ENCODE results near the gene KMT2E.

The KMT2E gene

GRCh38 chr7:104968648-104969047 lies 45.4 kb upstream of the KMT2E start:
- Histone ChIP-seq H3K4ac (ENCODE audit: low read depth, low read length) (no peak overlapping the region), H3K4me3 (ENCODE audit: low read length) (no peak overlapping the region), H2BK5ac (ENCODE audit: low read length) (no peak overlapping the region), H2BK120ac (ENCODE audit: low read depth, low read length) (no peak overlapping the region), H3K27ac (ENCODE audit: low read depth, low read length) (no peak overlapping the region), H3K79me2 (ENCODE audit: control insufficient read depth, insufficient read depth, low read length) (no peaks in the 10 kb centered on the region), H3K4me2 (ENCODE audit: low read length) (no peak overlapping the region), H3K27me3 (ENCODE audit: insufficient read depth, low read length, poor library complexity) (no peaks in the 10 kb centered on the region), H4K8ac (ENCODE audit: low read depth, low read length) (no peak overlapping the region), H3K23ac (ENCODE audit: low read length) (no peak overlapping the region), H3K36me3 (ENCODE audit: control insufficient read depth, insufficient read depth, low read length) (no peaks in the 10 kb centered on the region), H4K5ac (ENCODE audit: low read length) (no peak overlapping the region), H3K56ac (ENCODE audit: low read length) (no peak overlapping the region), H2AK5ac (ENCODE audit: low read length) (no peak overlapping the region), H3K79me1 (ENCODE audit: low read length) (no peaks in the 10 kb centered on the region), H3K18ac (ENCODE audit: low read length) (no peak overlapping the region), H2BK15ac (replicated peaks; ENCODE audit: low read depth) (no peak overlapping the region), H3K9ac (ENCODE audit: low read length) (no peak overlapping the region), H3K4me1 (ENCODE audit: control insufficient read depth, low read depth, low read length) (no peaks in the 10 kb centered on the region)
- DNase-seq, result no peak
- WGBS (ENCODE audit: extremely low coverage, insufficient coverage, low lambda C conversion rate), result no CpG with 5 or more reads among the region's 2 CpGs

- H4K5ac ChIP-seq (ENCODE audit: low read length), result no peak overlapping the region
- no peak overlapping the region for H2BK5ac ChIP-seq (ENCODE audit: low read length)
- H3K4ac ChIP-seq (ENCODE audit: low read depth, low read length), result no peak overlapping the region
- H3K4me2 ChIP-seq (ENCODE audit: low read length), result no peak overlapping the region
- no peak for DNase-seq
- no peaks in the 10 kb centered on the region for H3K4me1 ChIP-seq (ENCODE audit: control insufficient read depth, low read depth, low read length)
- H3K9ac ChIP-seq (ENCODE audit: low read length), result no peak overlapping the region
- H3K4me3 ChIP-seq (ENCODE audit: low read length), result no peak overlapping the region
- no peaks in the 10 kb centered on the region for H3K27me3 ChIP-seq (ENCODE audit: insufficient read depth, low read length, poor library complexity)
- no peak overlapping the region for H3K18ac ChIP-seq (ENCODE audit: low read length)
- H3K36me3 ChIP-seq (ENCODE audit: control insufficient read depth, insufficient read depth, low read length), result no peaks in the 10 kb centered on the region
- H3K79me2 ChIP-seq (ENCODE audit: control insufficient read depth, insufficient read depth, low read length), result no peaks in the 10 kb centered on the region
- no peak overlapping the region for H3K27ac ChIP-seq (ENCODE audit: low read depth, low read length)
- H2BK120ac ChIP-seq (ENCODE audit: low read depth, low read length), result no peak overlapping the region
- H3K23ac ChIP-seq (ENCODE audit: low read length), result no peak overlapping the region
- H3K56ac ChIP-seq (ENCODE audit: low read length), result no peak overlapping the region
- no CpG with 5 or more reads among the region's 2 CpGs for WGBS (ENCODE audit: extremely low coverage, insufficient coverage, low lambda C conversion rate)
- no peak overlapping the region for H2AK5ac ChIP-seq (ENCODE audit: low read length)
- H4K8ac ChIP-seq (ENCODE audit: low read depth, low read length), result no peak overlapping the region
- H2BK15ac ChIP-seq (replicated peaks; ENCODE audit: low read depth), result no peak overlapping the region
- H3K79me1 ChIP-seq (ENCODE audit: low read length), result no peaks in the 10 kb centered on the region
Measured at GRCh38 chr7:104969183-104969582, 44.8 kb upstream of the KMT2E start.

DNA sequence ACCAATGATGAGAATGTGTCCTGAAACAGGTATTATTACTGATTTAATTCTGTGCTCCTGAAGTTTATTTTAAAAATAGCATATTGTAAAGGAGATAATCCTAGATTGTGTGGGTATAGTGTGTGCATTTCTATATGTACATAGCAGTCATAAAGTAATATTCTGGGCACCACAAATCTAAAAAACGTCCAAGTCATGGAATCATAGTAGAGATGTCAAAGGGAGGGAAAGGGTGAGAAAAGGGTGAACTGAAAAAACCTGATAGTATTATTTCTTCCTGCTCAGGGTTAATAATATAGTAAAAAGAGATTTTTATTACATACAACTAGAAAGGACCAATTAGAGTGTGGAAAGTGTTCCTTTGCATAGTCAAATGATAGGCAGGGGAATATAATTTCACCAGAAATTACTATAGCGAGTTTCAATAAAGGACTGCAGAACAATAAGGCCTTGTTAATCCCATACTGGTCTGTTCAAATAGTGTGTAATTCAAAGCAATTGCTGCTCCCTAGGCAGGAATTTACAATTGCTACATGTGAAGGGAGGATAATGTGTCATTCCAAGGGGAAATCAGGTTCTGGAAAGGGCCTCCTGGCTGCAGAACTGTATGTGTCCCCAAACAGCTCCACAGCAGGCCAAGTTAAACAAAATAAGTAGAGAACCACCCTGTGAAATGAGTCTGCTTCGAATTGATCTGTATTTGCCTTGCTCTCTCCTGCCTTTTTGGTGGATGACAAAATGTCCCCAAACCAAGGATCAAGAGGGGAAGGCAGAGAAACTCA lies 42.5 kb upstream of the KMT2E start:
- Histone ChIP-seq H3K27me3 (ENCODE audit: insufficient read depth, low read length, poor library complexity) (no peaks in the 10 kb centered on the region), H3K79me1 (ENCODE audit: low read length) (no peaks in the 10 kb centered on the region), H4K8ac (ENCODE audit: low read depth, low read length) (no peak overlapping the region), H3K4ac (ENCODE audit: low read depth, low read length) (no peak overlapping the region), H2BK15ac (replicated peaks; ENCODE audit: low read depth) (no peak overlapping the region), H3K9ac (ENCODE audit: low read length) (no peak overlapping the region), H3K4me2 (ENCODE audit: low read length) (no peak overlapping the region), H3K27ac (ENCODE audit: low read depth, low read length) (no peak overlapping the region), H3K36me3 (ENCODE audit: control insufficient read depth, insufficient read depth, low read length) (no peaks in the 10 kb centered on the region), H3K79me2 (ENCODE audit: control insufficient read depth, insufficient read depth, low read length) (no peaks in the 10 kb centered on the region), H3K23ac (ENCODE audit: low read length) (no peak overlapping the region), H3K18ac (ENCODE audit: low read length) (no peak overlapping the region), H2BK120ac (ENCODE audit: low read depth, low read length) (no peak overlapping the region), H2BK5ac (ENCODE audit: low read length) (no peak overlapping the region), H3K4me3 (ENCODE audit: low read length) (no peak overlapping the region), H2AK5ac (ENCODE audit: low read length) (no peak overlapping the region), H3K4me1 (ENCODE audit: control insufficient read depth, low read depth, low read length) (no peaks in the 10 kb centered on the region), H4K5ac (ENCODE audit: low read length) (no peak overlapping the region), H3K56ac (ENCODE audit: low read length) (no peak overlapping the region)
- WGBS (ENCODE audit: extremely low coverage, insufficient coverage, low lambda C conversion rate), result no CpG with 5 or more reads among the region's 3 CpGs
- DNase-seq, result no peak

GRCh38 chr7:104972500-104972899 lies 41.5 kb upstream of the KMT2E start:
- H4K5ac ChIP-seq (ENCODE audit: low read length), result no peak overlapping the region
- H3K27ac ChIP-seq (ENCODE audit: low read depth, low read length), result no peak overlapping the region
- no peaks in the 10 kb centered on the region for H3K4me1 ChIP-seq (ENCODE audit: control insufficient read depth, low read depth, low read length)
- H2BK5ac ChIP-seq (ENCODE audit: low read length), result no peak overlapping the region
- no peak overlapping the region for H2AK5ac ChIP-seq (ENCODE audit: low read length)
- no peak overlapping the region for H3K9ac ChIP-seq (ENCODE audit: low read length)
- no peak overlapping the region for H4K8ac ChIP-seq (ENCODE audit: low read depth, low read length)
- DNase-seq, result no peak
- H3K79me2 ChIP-seq (ENCODE audit: control insufficient read depth, insufficient read depth, low read length), result no peaks in the 10 kb centered on the region
- H3K27me3 ChIP-seq (ENCODE audit: insufficient read depth, low read length, poor library complexity), result no peaks in the 10 kb centered on the region
- no peak overlapping the region for H3K18ac ChIP-seq (ENCODE audit: low read length)
- no peak overlapping the region for H3K23ac ChIP-seq (ENCODE audit: low read length)
- no peak overlapping the region for H3K4ac ChIP-seq (ENCODE audit: low read depth, low read length)
- no peak overlapping the region for H3K4me2 ChIP-seq (ENCODE audit: low read length)
- no peaks in the 10 kb centered on the region for H3K36me3 ChIP-seq (ENCODE audit: control insufficient read depth, insufficient read depth, low read length)
- H2BK120ac ChIP-seq (ENCODE audit: low read depth, low read length), result no peak overlapping the region
- H2BK15ac ChIP-seq (replicated peaks; ENCODE audit: low read depth), result no peak overlapping the region
- no peaks in the 10 kb centered on the region for H3K79me1 ChIP-seq (ENCODE audit: low read length)
- H3K4me3 ChIP-seq (ENCODE audit: low read length), result no peak overlapping the region
- no peak overlapping the region for H3K56ac ChIP-seq (ENCODE audit: low read length)
- no CpG with 5 or more reads among the region's 5 CpGs for WGBS (ENCODE audit: extremely low coverage, insufficient coverage, low lambda C conversion rate)

DNA sequence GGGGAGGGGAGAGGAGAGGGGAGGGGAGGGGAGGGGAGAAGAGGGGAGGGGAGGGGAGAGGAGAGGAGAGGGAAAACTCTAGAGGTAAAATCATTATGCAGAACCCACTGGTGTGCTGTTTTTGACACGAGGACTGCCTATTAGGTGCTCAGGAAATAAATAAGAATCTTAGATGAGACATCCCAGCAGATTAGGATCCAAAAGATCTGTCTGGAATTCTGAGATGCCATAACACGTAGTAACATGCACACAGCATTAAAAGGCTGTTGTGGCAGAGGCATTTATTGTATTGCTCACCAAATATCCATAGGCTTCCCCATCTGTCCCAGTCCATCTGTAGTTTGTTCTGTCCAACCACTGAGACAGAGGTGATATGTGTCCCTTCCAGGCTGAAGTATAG lies 40.8 kb upstream of the KMT2E start:
- no peak for DNase-seq
- WGBS (ENCODE audit: extremely low coverage, insufficient coverage, low lambda C conversion rate), result no CpG with 5 or more reads among the region's 2 CpGs
- Histone ChIP-seq H3K4me1 (ENCODE audit: control insufficient read depth, low read depth, low read length) (no peaks in the 10 kb centered on the region), H3K27me3 (ENCODE audit: insufficient read depth, low read length, poor library complexity) (no peaks in the 10 kb centered on the region), H3K79me1 (ENCODE audit: low read length) (no peaks in the 10 kb centered on the region), H3K79me2 (ENCODE audit: control insufficient read depth, insufficient read depth, low read length) (no peaks in the 10 kb centered on the region), H3K36me3 (ENCODE audit: control insufficient read depth, insufficient read depth, low read length) (no peaks in the 10 kb centered on the region), H3K18ac (ENCODE audit: low read length) (no peak overlapping the region), H2BK120ac (ENCODE audit: low read depth, low read length) (no peak overlapping the region), H4K8ac (ENCODE audit: low read depth, low read length) (no peak overlapping the region), H3K9ac (ENCODE audit: low read length) (no peak overlapping the region), H2AK5ac (ENCODE audit: low read length) (no peak overlapping the region), H3K23ac (ENCODE audit: low read length) (no peak overlapping the region), H4K5ac (ENCODE audit: low read length) (no peak overlapping the region), H3K4ac (ENCODE audit: low read depth, low read length) (no peak overlapping the region), H2BK15ac (replicated peaks; ENCODE audit: low read depth) (no peak overlapping the region), H2BK5ac (ENCODE audit: low read length) (no peak overlapping the region), H3K4me2 (ENCODE audit: low read length) (no peak overlapping the region), H3K27ac (ENCODE audit: low read depth, low read length) (no peak overlapping the region), H3K4me3 (ENCODE audit: low read length) (no peak overlapping the region), H3K56ac (ENCODE audit: low read length) (no peak overlapping the region)

- Histone ChIP-seq H3K79me2 (ENCODE audit: control insufficient read depth, insufficient read depth, low read length) (no peaks in the 10 kb centered on the region), H3K27ac (ENCODE audit: low read depth, low read length) (no peak overlapping the region), H2BK120ac (ENCODE audit: low read depth, low read length) (no peak overlapping the region), H3K4me1 (ENCODE audit: control insufficient read depth, low read depth, low read length) (no peaks in the 10 kb centered on the region), H4K5ac (ENCODE audit: low read length) (no peak overlapping the region), H3K4me3 (ENCODE audit: low read length) (no peak overlapping the region), H3K18ac (ENCODE audit: low read length) (no peak overlapping the region), H3K23ac (ENCODE audit: low read length) (no peak overlapping the region), H4K8ac (ENCODE audit: low read depth, low read length) (no peak overlapping the region), H3K36me3 (ENCODE audit: control insufficient read depth, insufficient read depth, low read length) (no peaks in the 10 kb centered on the region), H3K79me1 (ENCODE audit: low read length) (no peaks in the 10 kb centered on the region), H3K4me2 (ENCODE audit: low read length) (no peak overlapping the region), H2BK15ac (replicated peaks; ENCODE audit: low read depth) (no peak overlapping the region), H3K56ac (ENCODE audit: low read length) (no peak overlapping the region), H2BK5ac (ENCODE audit: low read length) (no peak overlapping the region), H2AK5ac (ENCODE audit: low read length) (no peak overlapping the region), H3K9ac (ENCODE audit: low read length) (no peak overlapping the region), H3K4ac (ENCODE audit: low read depth, low read length) (no peak overlapping the region), H3K27me3 (ENCODE audit: insufficient read depth, low read length, poor library complexity) (no peaks in the 10 kb centered on the region)
- no peak for DNase-seq
- no CpG with 5 or more reads among the region's 3 CpGs for whole genome bisulfite sequencing (ENCODE audit: extremely low coverage, insufficient coverage, low lambda C conversion rate)
Measured at GRCh38 chr7:104973909-104974415, 40.0 kb upstream of the KMT2E start.

Data from mesendoderm (in vitro differentiated cells).